Measurements from ENCODE around the gene ACO1.

GRCh38 chr9:32382565-32383320 is 1.7 kb upstream of the ACO1 start:
- TF ChIP-seq CTCF (IDR thresholded peaks at IDR 0.05) (no peak), POLR2A (IDR thresholded peaks at IDR 0.05) (no peak)
